Measurements from ENCODE around the gene MGST2.
"Not testable (repeated sequence)": the region's sequence is repeated elsewhere in the genome, so short reads cannot be mapped to it uniquely, and the experiment has no call there.

The MGST2 gene

DNA sequence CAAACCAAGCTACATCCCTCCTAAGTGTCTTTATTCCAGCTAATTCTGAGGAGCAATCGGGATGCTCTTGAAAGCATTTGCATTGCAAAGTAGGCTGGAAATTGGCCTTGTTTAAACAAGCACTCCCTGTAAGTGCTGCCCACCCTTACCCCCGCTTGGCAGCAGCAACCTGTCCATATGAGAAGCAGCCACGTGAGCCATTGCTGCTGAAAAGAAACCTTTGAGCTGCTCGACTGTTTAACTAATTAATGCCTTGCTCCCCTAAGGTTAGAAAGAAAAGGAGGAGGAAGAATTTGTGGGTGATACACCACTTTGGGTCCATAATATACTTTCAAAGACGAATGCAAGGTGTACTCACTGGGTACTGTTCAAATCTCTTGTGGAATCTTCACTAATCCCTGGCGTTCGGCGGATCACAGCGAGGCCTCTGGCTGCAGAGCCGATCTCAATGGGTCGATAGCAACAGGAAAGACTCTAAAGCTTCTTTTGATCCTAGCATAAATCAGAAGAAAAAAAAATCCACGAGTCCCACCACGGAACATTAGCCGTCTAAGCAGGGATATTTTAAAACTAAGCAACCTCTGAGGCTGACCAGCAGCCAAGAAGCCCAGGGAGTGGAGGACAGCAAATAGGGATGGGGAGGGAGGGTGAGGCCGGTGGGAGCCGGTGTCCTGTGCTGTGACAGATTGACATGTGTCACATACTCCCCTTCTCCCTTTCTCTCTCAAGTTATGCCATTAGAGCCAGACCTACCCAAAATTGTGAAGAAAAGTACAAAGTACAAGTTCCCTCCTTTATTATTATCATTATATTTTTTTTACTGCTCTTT lies 37.2 kb upstream of the MGST2 start:
- no peak for DNase-seq (ENCODE audit: low read depth, low spot score)
- no peak overlapping the region for H3K4me3 ChIP-seq

DNA sequence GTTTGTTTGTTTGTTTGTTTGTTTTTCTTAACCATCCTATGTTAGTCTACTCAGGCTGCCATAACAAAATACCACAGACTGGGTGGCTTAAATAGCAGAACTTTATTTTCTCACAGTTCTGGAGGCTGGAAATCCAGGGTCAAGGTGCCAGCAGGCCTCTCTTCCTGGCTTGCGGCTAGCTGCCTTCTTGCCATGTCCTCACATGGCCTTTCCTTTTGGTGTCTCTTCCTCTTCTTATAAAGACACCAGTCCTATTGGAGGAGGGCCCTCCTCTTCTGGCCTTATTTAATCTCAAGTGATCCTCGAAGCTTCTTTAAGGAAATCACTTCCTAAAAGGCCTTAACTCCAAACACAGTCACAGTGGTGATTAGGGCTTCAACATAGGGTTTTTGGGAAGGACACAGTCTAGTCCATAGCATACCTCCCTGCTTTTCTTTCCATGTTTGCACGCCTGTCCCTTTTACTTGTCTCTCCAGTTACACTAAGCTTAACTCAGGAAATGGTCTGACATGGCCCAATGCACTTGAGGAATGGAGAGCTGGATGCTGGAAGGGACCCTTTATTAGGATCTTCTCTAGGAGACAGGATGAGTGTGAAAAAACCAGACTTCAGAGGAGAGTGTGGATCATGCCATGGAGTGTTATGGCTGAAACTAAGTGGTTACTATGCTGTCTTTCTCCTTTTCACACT lies 36.0 kb upstream of the MGST2 start:
- DNase-seq (ENCODE audit: low read depth, low spot score) = no peak
- Histone ChIP-seq H3K36me3 (ENCODE audit: insufficient read depth, low read length) (no peaks in the 10 kb centered on the region), H3K9ac (ENCODE audit: insufficient read length) (no peak overlapping the region), H3K27ac (no peak overlapping the region), H3K4me3 (no peak overlapping the region), H3K9me3 (ENCODE audit: low read depth, low read length) (no peaks in the 10 kb centered on the region)
- TF ChIP-seq FOXP2 (optimal IDR thresholded peaks at IDR 0.05; ENCODE audit: control extremely low read depth, extremely low read length, insufficient read depth) = no peak
- no peak for TF ChIP-seq EZH2 (IDR thresholded peaks at IDR 0.05)
- no peak for TF ChIP-seq POLR2AphosphoS5 (IDR thresholded peaks at IDR 0.05; ENCODE audit: borderline replicate concordance, low read depth, low read length)

More for the DNA sequence above, 37.2 kb upstream of the MGST2 start:
- Histone ChIP-seq H3K27ac (no peak overlapping the region), H3K9me3 (ENCODE audit: low read depth, low read length) (no peaks in the 10 kb centered on the region), H3K9ac (ENCODE audit: insufficient read length) (no peak overlapping the region), H3K36me3 (ENCODE audit: insufficient read depth, low read length) (no peaks in the 10 kb centered on the region)
- TF ChIP-seq POLR2AphosphoS5 (IDR thresholded peaks at IDR 0.05; ENCODE audit: borderline replicate concordance, low read depth, low read length) (no peak), FOXP2 (optimal IDR thresholded peaks at IDR 0.05; ENCODE audit: control extremely low read depth, extremely low read length, insufficient read depth) (no peak), EZH2 (IDR thresholded peaks at IDR 0.05) (no peak)

DNA sequence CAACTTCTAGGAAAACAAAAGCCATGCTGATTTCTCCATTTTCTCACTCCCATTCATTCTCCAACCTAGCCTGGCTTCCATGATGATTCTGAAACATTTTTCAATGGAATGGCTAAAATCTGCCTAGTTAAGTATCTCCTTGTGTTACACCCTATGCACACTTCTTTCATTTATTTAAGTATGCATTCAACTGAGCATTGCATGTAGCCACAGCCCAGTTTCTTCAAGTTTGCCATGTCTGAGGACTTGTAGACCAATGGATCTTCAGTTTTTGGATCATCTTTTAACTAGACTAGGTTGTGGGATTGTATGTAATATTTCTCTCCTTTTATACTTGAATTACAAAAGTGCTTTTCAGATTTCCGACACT lies 35.5 kb upstream of the MGST2 start:
- no peaks in the 10 kb centered on the region for H3K36me3 ChIP-seq (ENCODE audit: insufficient read depth, low read length)
- H3K9me3 ChIP-seq (ENCODE audit: low read depth, low read length) = no peaks in the 10 kb centered on the region
- H3K27ac ChIP-seq = no peak overlapping the region
- no peak for TF ChIP-seq EZH2 (IDR thresholded peaks at IDR 0.05)
- no peak for TF ChIP-seq POLR2AphosphoS5 (IDR thresholded peaks at IDR 0.05; ENCODE audit: borderline replicate concordance, low read depth, low read length)
- no peak for TF ChIP-seq FOXP2 (optimal IDR thresholded peaks at IDR 0.05; ENCODE audit: control extremely low read depth, extremely low read length, insufficient read depth)
- no peak overlapping the region for H3K4me3 ChIP-seq
- DNase-seq (ENCODE audit: low read depth, low spot score) = no peak
- no peak overlapping the region for H3K9ac ChIP-seq (ENCODE audit: insufficient read length)

DNA sequence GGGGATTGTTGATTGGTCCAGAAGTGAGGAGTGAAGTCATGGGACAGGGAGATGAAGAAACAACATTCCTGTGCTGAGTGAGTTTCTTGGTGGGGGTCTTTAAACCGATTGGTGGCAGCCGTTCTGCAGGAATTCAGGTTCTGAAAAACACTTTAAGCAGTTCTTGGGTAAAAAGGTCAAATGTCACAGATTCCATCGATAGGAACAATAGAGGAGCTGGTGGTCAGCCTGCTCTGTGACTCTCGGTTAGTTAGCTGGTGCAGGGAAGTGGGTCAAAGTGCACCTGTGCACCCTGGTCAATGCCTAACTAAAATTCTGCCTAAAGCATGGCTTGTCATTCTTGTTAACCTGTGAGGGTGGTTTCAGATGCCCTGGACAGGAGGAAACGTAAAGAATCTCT lies 34.6 kb upstream of the MGST2 start:
- no peak for DNase-seq (ENCODE audit: low read depth, low spot score)
- no peak overlapping the region for H3K9ac ChIP-seq (ENCODE audit: insufficient read length)
- H3K9me3 ChIP-seq (ENCODE audit: low read depth, low read length) = no peaks in the 10 kb centered on the region
- no peak overlapping the region for H3K4me3 ChIP-seq
- no peaks in the 10 kb centered on the region for H3K36me3 ChIP-seq (ENCODE audit: insufficient read depth, low read length)
- no peak for TF ChIP-seq FOXP2 (optimal IDR thresholded peaks at IDR 0.05; ENCODE audit: control extremely low read depth, extremely low read length, insufficient read depth)
- no peak for TF ChIP-seq EZH2 (IDR thresholded peaks at IDR 0.05)
- no peak for TF ChIP-seq POLR2AphosphoS5 (IDR thresholded peaks at IDR 0.05; ENCODE audit: borderline replicate concordance, low read depth, low read length)
- no peak overlapping the region for H3K27ac ChIP-seq

DNA sequence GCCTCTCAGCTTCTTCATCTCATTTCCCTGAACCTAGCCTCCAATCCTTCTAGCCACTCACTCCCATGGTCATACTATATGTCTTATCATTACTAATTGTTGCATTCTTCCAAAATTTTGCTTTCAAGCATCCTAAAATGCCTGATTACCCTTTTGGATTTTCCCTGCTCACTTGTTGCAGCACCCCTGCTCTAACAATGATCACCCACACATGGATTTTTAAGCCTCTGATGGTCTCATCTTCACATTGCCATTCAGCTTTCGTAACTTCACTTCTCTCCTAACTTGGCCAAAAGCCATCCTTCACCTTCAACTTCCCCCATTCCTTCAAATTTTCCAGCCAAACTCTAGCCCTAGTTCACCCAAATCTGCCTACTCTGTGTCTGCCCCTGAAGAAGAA lies 33.8 kb upstream of the MGST2 start:
- H3K9me3 ChIP-seq (ENCODE audit: low read depth, low read length) = no peaks in the 10 kb centered on the region
- no peak overlapping the region for H3K27ac ChIP-seq
- H3K4me3 ChIP-seq = no peak overlapping the region
- H3K36me3 ChIP-seq (ENCODE audit: insufficient read depth, low read length) = no peaks in the 10 kb centered on the region
- no peak for DNase-seq (ENCODE audit: low read depth, low spot score)
- H3K9ac ChIP-seq (ENCODE audit: insufficient read length) = no peak overlapping the region
- TF ChIP-seq EZH2 (IDR thresholded peaks at IDR 0.05) = no peak
- TF ChIP-seq POLR2AphosphoS5 (IDR thresholded peaks at IDR 0.05; ENCODE audit: borderline replicate concordance, low read depth, low read length) = no peak
- TF ChIP-seq FOXP2 (optimal IDR thresholded peaks at IDR 0.05; ENCODE audit: control extremely low read depth, extremely low read length, insufficient read depth) = no peak

DNA sequence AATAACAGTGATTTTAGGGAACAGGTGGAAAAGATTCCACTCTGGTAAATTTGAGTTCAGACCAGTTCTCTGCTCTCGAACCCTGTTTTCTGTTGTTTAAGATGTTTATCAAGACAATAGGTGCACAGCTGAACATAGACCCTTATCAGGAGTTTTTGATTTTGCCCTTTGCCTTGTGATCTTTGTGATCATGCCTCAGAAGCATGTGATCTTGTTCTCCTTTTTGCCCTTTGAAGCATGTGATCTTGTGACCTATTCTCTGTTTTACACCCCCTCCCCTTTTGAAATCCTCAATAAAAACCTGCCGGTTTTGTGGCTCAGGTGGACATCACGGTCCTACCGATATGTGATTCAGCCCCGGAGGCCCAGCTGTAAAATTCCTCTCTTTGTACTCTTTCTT lies 32.9 kb upstream of the MGST2 start:
- H3K27ac ChIP-seq; H3K9me3 ChIP-seq (ENCODE audit: low read depth, low read length); DNase-seq (ENCODE audit: low read depth, low spot score); H3K36me3 ChIP-seq (ENCODE audit: insufficient read depth, low read length); H3K4me3 ChIP-seq; H3K9ac ChIP-seq (ENCODE audit: insufficient read length): not testable (repeated sequence)

DNA sequence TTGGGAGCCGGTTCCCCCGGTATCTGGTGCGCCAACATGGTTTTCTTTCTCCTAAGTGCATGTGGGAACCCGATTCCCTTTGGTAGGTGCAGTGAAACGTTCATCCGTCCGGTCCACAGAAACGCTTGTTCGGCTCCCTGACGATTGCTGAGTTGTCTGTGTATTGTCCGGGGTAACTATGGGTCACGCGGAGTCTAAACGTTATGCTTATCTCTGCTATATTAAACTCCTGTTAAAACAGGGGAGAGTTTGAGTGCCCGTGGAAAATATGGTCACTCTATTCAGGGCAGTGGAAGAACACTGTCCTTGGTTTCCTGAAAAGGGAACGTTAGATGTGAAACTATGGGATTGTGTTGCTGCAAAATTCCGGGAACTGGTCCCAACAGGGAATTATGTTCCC lies 32.4 kb upstream of the MGST2 start:
- no peak overlapping the region for H3K27ac ChIP-seq
- H3K9ac ChIP-seq (ENCODE audit: insufficient read length) = no peak overlapping the region
- no peaks in the 10 kb centered on the region for H3K9me3 ChIP-seq (ENCODE audit: low read depth, low read length)
- DNase-seq (ENCODE audit: low read depth, low spot score) = no peak
- H3K36me3 ChIP-seq (ENCODE audit: insufficient read depth, low read length) = no peaks in the 10 kb centered on the region
- TF ChIP-seq EZH2 (IDR thresholded peaks at IDR 0.05) (no peak), FOXP2 (optimal IDR thresholded peaks at IDR 0.05; ENCODE audit: control extremely low read depth, extremely low read length, insufficient read depth) (no peak), POLR2AphosphoS5 (IDR thresholded peaks at IDR 0.05; ENCODE audit: borderline replicate concordance, low read depth, low read length) (no peak)
- H3K4me3 ChIP-seq = no peak overlapping the region

DNA sequence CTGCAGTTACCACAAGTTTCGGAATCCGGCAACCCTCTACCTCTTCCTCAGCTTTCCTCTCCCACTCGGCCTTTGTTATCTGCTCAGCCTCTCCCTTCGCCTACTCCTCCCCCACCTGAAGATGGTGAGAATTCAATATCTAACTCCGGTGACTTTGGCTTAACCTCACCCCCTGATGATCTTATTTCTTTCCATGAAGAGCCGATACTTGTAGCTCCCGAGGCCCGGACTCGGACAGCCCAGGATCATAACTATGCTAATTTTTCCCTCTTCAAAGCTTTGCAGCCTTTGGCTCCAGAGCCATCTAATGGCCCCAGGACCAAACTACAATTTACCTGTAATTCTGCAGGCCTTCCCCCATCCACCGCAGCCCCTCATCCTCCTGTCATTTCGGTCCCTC lies 32.0 kb upstream of the MGST2 start:
- Histone ChIP-seq H3K27ac (no peak overlapping the region), H3K9ac (ENCODE audit: insufficient read length) (no peak overlapping the region), H3K36me3 (ENCODE audit: insufficient read depth, low read length) (no peaks in the 10 kb centered on the region), H3K9me3 (ENCODE audit: low read depth, low read length) (no peaks in the 10 kb centered on the region), H3K4me3 (no peak overlapping the region)
- TF ChIP-seq POLR2AphosphoS5 (IDR thresholded peaks at IDR 0.05; ENCODE audit: borderline replicate concordance, low read depth, low read length) (no peak), FOXP2 (optimal IDR thresholded peaks at IDR 0.05; ENCODE audit: control extremely low read depth, extremely low read length, insufficient read depth) (no peak), EZH2 (IDR thresholded peaks at IDR 0.05) (no peak)
- no peak for DNase-seq (ENCODE audit: low read depth, low spot score)
